HG02588 (cell line): Measurements from ENCODE around the gene SGCE.
"Not testable (repeated sequence)": the region's sequence is repeated elsewhere in the genome, so short reads cannot be mapped to it uniquely, and the experiment has no call there.

Experiments
- ATAC-seq: cut with Tn5 transposase; IDR thresholded peaks from one replicate; pipeline ENCODE4 v1.9.1; 2021; ENCODE audit warnings: mild to moderate bottlenecking, moderate library complexity; ENCODE audit not compliant: unreplicated experiment

Gene SGCE, protein sequence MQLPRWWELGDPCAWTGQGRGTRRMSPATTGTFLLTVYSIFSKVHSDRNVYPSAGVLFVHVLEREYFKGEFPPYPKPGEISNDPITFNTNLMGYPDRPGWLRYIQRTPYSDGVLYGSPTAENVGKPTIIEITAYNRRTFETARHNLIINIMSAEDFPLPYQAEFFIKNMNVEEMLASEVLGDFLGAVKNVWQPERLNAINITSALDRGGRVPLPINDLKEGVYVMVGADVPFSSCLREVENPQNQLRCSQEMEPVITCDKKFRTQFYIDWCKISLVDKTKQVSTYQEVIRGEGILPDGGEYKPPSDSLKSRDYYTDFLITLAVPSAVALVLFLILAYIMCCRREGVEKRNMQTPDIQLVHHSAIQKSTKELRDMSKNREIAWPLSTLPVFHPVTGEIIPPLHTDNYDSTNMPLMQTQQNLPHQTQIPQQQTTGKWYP

DNA sequence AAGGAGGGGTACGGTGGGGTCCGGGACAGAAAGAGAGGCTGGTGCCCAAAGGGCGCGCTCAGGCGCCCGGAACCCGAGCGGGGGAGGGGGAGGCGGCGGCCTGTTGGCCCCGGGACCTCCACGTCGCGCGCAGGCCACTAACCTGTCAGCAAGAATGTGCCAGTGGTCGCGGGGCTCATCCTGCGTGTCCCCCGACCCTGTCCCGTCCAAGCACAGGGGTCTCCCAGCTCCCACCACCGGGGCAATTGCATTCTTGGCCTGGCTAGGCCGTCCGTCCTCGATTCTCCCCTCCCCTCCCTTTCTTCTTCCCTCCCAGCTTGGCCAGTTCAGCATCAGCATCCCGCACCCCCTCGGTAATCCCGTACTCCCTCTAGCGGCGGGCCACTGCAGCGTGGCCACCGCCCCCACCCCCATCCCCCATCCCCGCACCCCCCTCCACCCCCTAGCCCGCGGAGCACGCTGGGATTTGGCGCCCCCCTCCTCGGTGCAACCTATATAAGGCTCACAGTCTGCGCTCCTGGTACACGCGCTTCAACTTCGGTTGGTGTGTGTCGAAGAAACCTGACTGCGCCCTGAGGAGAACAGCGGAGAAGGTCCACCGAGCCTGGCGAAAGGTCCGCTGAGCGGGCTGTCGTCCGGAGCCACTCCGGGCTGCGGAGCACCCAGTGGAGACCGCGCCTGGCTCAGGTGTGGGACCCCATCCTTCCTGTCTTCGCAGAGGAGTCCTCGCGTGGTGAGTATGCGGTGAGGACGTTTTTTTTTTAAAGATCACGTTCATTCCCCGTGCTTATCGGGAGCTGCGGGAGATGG is at the start of gene SGCE:
Gene SGCE (minus strand): TSS at position 286 of the 810 bp plus-strand sequence. CDS start 35 bp downstream, at position 251.
- ATAC-seq: no peak

DNA sequence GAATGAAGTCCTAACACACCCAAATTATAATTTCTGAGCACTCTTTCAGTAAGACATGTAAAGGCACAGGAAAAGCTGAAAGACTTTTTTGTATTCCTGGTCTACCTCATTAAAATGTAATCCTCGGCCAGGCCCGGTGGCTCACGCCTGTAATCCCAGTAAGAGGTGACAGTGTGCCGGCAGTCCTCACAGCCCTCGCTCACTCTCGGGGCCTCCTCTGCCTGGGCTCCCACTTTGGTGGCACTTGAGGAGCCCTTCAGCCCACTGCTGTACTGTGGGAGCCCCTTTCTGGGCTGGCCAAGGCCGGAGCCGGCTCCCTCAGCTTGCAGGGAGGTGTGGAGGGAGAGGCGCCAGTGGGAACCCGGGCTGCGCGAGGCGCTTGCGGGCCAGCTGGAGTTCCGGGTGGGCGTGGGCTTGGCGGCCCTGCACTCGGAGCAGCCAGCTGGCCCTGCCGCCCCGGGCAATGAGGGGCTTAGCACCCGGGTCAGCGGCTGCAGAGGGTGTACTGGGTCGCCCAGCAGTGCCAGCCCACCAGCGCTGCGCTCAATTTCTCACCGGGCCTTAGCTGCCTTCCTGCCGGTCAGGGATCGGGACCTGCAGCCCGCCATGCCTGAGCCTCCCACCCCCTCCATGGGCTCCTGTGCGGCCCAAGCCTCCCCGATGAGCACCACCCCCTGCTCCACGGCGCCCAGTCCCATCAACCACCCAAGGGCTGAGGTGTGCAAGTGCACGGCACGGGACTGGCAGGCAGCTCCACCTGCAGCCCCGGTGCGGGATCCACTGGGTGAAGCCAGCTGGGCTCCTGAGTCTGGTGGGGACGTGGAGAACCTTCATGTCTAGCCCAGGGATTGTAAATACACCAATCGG is 49.5 kb upstream of the SGCE start:
- not testable (repeated sequence) for ATAC-seq

DNA sequence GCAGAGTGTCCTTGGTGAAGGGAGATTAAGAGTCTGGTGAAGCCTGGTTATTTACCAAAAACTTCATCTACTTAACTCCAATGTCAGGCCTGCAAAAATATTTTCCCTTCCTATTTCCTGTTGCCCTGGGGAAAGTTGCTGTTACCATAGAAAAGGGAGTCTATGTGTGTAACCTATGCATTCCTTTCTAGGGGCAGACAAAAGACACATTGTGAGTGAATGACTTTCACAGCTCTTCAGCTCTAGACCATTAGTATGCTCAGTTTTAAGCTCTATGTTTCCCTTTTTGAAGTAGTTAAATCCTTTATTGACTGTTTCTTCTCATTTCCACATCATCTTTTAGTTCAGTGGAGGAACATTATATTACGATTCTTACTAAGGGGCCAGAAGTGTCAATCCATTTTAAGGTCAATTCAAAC is 45.6 kb upstream of the SGCE start:
- ATAC-seq: no peak

DNA sequence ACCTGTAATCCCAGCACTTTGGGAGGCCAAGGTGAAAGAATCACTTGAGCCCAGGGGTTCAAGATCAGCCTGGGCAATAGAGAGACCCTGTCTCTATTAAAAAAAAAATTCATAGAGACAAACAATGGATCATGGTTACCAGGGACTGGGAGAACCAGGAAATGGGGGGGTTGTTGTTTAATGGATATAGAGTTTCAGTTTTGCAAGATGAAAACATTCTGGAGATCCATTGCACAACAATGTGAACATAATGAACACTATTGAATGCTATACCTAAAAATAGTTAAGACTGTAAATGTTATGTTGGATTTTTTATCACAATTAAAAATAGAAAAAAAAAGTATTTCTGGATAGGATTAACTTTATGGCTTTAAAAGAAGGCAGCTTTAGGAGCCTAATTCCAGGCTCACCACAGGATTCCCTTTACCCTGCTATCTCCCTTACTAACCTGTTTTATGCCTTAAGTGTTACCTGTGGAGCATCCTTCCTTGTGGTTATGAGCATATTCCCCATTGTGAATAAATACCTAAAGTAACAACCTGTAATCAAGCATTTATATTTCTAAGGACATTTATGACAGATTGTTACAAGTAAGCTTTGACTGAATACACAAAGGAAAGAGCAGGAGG is 45.1 kb upstream of the SGCE start:
- ATAC-seq: no peak

DNA sequence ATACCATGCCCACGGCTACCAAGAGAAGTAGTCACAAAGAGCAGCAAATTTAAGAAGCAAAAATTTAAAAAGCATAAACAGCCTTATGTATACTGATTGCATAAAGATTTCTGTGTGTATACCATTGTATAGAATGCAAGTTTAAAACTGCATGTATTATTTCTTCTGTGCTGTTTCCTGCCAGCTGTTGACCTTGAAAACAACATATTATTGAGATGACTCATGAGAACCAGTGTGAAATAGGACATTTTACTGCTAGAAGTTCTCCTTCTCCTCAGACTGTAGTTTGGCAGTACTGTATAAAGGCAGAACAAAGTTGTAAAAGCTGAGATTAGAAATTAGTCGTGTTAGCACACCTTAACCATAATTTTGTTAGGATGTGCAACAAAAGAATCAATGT is 42.3 kb upstream of the SGCE start:
- ATAC-seq: no peak

DNA sequence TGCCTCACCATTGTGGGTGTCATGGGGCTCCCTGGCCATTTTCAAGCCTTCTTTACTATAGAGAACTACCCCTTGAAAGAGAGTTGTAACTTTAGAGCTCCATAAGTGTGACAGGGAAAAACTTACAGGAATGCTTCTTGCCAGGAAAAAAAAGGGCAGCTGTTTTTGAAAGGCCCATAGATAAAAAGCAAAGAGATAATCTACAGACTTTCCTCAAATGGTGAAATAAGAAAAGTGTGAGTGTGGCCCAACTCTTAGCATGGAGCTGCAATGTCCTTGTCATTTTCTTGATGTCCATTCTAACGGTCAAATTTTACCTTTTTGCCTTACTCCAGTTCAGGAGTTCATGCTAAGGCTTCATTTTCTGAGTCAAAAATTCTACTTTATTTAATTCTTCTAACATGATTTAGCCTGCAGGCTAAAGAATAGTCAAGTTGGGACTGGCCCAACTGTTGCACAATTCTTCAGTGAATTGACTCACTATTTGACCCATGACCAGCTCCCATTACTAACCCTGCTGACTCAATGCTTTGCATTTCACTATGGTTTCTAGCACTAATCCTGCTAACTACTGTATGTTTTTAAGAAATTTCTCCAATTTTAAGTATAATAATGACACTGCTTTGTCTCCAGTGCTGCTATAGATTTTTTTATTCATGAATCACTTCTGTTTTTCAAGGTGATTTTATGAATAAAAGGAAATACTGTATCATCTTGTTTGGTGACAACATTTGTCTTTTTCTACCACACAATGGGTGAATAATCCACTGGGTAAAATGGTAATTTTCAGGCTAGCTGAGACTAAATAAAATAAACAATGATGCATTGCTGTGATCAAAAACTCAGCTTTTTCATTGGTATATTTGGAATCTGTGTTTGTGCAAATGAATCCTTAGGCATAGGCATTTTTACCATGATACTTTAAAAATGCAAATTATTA is 41.4 kb upstream of the SGCE start:
- ATAC-seq: no peak

DNA sequence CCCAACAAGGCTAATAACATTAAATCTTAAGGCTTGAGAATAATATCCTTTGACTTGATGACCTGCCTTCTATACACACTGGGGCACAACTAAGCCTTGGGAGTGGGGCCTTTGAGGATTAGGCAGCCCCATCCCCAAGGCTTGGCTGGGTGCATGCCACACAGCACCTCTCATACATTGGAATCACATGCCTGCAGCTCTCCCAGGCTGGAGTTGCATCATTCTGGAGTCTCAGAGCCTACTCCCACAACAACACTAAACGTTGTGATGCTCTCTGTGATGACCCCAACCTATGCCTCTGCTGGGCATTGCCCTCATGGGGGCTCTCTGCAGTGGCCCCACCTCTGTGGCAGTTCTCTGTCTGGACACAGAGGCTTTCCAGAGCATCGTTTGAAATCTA is 31.9 kb upstream of the SGCE start:
- no peak for ATAC-seq

DNA sequence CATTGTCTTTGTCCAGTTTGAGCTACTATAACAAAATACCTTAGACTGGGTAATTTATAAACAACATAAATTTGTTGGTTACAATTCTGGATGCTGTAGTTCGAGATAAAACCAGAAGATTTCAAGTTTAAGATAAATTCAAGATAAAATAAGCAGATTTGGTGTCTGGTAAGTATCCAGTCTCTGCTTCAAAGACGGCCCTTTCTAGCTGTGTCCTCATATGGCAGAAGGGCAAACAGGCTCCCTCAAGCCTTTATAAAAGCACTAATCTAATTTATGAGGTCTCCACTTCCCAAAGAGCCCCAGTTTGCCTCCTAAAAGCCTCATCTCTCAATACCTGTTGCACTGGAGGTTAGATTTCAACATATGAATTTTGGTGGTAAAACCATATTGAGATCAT is 31.1 kb upstream of the SGCE start:
- ATAC-seq: no peak

DNA sequence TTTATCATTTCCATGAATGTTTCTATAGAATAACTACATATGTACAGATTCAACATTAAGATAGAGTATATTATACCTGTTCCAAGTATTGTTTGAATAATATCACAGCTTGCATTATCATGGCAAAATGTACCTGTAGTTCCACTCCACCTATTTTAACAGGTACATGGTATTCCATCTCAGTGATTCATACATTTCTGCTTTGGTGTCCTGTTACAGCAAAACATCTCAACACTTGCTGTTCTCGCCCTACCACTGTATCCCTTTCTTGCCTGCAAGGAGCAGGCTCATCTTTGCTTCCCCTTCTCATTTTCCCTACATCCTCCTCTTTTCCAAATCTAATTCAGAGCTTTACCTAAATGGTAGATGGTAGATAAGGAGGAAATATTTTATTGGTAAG is 27.1 kb upstream of the SGCE start:
- no peak for ATAC-seq

DNA sequence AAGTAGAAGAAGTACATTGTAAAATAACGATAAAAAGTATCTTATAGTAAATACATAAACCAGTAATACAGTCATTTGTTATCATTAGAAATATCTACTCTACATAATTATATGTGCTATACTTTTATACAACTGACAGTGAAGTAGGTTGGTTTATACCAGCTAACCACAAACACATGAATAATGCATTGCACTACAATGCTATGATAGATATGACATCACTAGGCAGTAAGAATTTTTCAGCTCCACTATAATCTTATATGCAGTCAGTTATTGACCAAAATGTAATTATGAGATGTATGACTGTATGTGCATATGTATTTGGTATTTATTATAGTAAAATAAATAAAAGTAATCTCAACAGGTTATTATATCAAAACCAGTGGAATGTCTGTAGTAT is 23.4 kb upstream of the SGCE start:
- ATAC-seq: no peak

DNA sequence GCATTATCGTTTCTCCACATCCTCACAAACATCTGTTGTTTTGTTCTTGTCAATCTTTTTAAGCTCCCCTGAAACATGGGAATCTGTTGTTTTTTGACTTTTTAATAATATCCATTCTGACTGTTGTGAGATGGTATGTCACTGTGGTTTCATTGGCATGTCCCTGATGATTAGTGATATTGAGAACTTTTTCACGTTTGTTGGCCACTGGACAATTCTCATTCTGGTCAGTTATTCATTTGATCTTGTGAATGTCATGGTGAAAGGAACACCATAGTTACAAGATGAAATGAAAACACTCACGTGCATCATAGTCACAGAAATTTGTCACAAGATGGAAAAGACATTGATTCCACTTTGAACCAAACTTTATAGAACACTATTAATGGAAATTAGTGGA is 20.5 kb upstream of the SGCE start:
- ATAC-seq: no peak

DNA sequence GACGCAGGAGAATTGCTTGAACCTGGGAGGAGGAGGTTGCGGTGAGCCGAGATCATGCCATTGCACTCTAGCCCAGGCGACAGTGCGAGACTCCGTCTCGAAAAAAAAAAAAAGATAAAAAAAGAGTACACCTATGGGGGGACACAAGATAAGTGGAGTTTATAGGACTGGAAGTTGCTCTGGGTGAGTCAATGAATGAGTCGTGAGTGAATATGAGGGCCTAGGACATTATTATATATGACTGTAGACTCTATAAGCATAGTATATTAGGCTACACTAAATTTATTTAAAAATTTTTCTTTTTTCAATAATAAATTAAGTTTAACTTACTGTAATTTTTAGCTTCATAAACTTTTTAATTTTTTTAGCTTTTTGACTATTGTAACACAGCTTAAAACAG is 19.4 kb upstream of the SGCE start:
- ATAC-seq: no peak

DNA sequence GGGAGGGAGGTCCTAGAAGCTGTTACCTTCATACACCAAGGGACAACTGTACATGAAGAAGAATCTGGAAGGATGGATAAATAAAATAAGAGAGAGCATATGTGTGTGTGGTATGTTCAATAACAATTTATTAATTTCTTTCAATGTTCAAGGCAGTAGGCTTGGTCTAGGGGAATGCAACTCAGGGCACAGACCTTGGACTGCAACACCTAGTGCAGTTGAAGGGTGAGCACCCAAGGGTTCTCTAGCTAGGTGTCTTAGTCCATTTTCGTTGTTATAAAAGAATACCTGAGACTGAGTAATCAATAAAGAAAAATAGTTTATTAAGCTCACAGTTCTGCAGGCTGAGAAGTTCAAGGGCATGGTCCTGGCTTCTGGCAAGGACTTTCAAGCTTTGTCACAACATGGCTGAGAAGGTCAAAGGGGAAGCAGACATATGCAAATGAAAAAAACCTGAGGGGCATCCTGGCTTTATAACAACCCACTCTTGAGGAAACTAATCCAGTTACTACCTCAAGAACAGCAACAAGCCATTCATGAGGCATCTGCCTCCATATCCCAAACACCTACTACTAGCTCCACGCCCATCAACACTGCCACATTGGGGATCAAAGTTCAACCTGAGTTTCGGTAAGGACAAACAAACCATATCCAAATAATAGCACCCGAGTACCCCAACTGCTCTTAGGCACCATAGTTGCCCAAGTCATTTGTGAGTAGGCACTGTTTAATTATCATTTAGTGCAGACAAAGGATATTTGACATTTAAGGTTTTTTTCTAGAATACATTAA is 15.7 kb upstream of the SGCE start:
- no peak for ATAC-seq

DNA sequence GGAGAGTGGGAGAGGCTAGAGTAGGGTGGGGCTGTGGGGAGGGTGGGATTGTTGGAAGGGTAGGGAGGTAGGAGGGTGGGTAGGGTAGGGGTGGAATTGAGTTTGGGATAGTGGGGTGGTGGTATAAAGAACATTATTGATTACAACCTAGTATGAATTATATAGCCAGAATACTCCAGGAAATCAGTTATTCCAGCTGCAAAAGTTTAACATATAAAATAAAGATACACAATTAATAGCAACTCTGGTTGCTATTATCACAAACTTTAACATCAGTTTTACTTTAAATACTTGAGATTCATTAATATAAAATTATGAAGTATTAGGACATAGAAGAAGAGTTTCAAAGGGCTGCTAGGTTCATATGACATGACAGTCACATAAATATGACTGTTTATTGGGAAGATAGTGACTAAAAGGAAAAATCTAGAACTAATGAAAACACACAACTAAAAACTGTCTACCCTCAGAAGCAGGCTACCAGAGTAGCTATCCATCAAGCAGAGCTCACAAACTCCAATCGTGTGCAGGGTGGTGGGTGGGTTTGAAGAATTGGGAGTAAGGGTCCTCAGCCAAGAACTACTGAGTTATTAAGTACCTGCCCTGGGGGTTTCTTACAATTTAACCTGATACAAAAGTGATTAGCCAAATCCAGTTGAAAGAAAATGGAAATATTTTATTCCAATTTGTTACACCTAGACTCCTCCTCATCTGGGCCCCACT is 14.0 kb upstream of the SGCE start:
- no peak for ATAC-seq

DNA sequence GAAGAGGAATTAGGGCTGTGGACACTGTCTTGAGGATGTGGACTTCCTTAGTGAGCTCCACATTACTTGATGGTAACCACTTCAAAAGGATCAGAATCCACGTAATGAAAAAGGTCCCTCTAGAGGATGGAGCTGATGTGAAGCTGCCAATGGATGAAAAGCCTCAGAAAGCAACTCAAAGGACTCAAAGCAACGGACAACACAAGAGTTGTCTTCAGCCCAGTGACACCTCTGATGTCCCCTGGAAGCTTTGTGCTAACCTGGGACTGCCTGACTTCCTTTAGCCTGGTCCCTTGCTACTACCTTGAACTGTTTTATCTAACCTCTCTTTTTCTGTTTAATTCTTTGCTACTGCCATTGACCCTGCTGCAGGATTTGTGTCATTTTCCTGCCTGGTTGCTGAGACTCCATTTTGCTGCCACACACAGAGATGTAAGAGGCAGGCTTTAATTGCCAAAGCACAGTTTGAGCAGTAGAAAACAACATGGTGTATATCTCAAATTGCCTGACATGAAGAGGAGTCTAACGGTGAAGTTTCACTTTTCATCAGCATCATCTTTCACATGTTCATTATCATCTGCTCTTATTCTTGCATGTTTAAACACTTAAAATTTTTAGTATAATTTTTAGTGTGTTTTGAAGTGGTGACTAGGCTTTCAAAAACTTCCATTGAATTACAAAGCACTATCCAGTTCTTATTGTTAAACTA is 11.1 kb upstream of the SGCE start:
- no peak for ATAC-seq

DNA sequence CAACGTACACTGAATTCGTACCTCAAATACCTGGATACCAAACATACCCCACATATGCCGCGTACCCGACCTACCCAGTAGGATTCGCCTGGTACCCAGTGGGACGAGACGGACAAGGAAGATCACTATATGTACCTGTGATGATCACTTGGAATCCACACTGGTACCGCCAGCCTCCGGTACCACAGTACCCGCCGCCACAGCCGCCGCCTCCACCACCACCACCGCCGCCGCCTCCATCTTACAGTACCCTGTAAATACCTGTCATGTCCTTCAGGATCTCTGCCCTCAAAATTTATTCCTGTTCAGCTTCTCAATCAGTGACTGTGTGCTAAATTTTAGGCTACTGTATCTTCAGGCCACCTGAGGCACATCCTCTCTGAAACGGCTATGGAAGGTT is 9.5 kb upstream of the SGCE start:
- ATAC-seq: no peak

DNA sequence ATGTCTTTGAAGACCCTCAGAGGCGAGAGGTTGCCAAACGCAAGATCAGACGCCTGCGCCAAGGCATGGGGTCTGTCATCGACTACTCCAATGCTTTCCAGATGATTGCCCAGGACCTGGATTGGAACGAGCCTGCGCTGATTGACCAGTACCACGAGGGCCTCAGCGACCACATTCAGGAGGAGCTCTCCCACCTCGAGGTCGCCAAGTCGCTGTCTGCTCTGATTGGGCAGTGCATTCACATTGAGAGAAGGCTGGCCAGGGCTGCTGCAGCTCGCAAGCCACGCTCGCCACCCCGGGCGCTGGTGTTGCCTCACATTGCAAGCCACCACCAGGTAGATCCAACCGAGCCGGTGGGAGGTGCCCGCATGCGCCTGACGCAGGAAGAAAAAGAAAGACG is 8.1 kb upstream of the SGCE start:
- ATAC-seq: no peak

DNA sequence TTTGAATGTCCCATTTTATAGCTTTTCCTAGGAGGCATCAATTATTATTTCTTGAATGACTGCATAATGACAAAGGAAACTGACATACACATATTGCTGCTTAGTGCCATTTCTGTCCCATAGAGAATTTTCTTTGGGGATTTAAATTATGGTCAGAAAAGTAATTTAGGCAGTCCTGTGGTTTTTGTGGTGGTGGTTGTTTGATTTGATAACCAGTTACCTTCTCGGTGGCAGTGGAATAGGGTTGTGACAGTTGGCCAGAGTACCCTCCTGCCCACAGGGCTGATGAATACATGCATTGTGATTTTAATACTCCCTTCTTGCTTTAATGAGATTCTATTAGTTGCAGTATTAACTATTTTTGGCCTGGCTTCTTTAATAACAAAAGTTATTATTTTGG is 6.6 kb upstream of the SGCE start:
- no peak for ATAC-seq
